ENCODE results near the gene CCNF. TPM values are rescaled to one million over a fixed set of nuclear protein-coding genes. Genes with fewer than 3 reads are reported as not detected.

Gene CCNF
- total and polyA plus RNA-seq, 2 of the 8 experiments (the other 6 are each of a cell fraction or from before 2014, with no cell fraction given), result 15.4 to 54.3 TPM

DNA sequence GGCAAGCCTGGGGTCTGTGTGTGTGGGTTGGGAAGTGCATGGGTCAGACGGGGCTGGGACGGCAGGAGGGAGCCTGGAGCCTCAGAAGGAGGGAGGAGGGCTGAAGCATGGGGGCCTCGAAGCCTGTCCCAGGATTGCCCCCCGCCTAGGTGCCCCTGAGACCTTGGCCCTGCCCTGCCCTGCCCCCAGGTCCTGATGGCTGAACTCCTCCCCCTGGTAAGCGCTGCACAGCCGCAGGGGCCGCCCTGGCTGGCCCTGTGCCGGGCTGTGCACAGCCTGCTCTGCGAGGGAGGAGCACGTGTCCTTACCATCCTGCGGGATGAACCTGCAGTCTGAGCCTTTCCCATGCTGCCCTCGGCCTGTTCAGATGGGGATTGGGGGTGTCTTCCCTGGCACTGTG is 35.1 kb downstream of the CCNF start:
- H2BK120ac ChIP-seq (replicated peaks; ENCODE audit: low read depth, low read length), result no peak overlapping the region
- no peak overlapping the region for H3K23ac ChIP-seq (ENCODE audit: insufficient read length)
- H3K56ac ChIP-seq (replicated peaks; ENCODE audit: insufficient read length, low read depth, low read length), result no peak overlapping the region
- ChIA-PET CTCF (ENCODE audit: partially characterized antibody) (interaction anchor here (0.6 to 3.1 kb wide), 3 partner anchors 11 to 37 kb away, joined by 3 to 18 read pairs (median 3); no protein-coding TSS in a partner anchor), POLR2A (ENCODE audit: partially characterized antibody) (interaction anchor here (0.7 kb wide), 1 partner anchor 236 kb away, joined by 3 read pairs; no protein-coding TSS in a partner anchor)
- no peak overlapping the region for H3K18ac ChIP-seq (ENCODE audit: extremely low read depth, low read length)
- H4K20me1 ChIP-seq (replicated peaks in 1 of 2; ENCODE audit: control insufficient read depth in 1 of 2, insufficient read depth in 2 of 2, low read length in 2 of 2), result peaks cover 2 to 7% of the 10 kb centered on the region in 2 experiments
- no peak overlapping the region for H3K27ac ChIP-seq (ENCODE audit: low read depth, low read length)
- DNase-seq (ENCODE audit: low read depth in 1 of 2, low spot score in 2 of 2) (no peak), FAIRE-seq (no peak)
- peaks cover 0 to 25% (median 22%) of the 10 kb centered on the region in 4 experiments; a peak in 6 of 7 replicates for H3K4me1 ChIP-seq (replicated peaks in 1 of 4; ENCODE audit: control insufficient read depth in 3 of 4, insufficient read depth in 4 of 4, low read length in 3 of 4)
- no peak overlapping the region for H3K4ac ChIP-seq (replicated peaks; ENCODE audit: insufficient read length, low read depth, low read length)
- H3K79me2 ChIP-seq (ENCODE audit: control insufficient read depth in 1 of 2, insufficient read depth in 2 of 2, low read length in 2 of 2), result peaks cover 0 to 6% of the 10 kb centered on the region in 2 experiments; a peak in 2 of 4 replicates
- no peak overlapping the region for H4K5ac ChIP-seq (ENCODE audit: insufficient read length, low read depth, low read length)
- no peak overlapping the region for H2AK5ac ChIP-seq (ENCODE audit: low read depth, low read length)
- H3K14ac ChIP-seq (ENCODE audit: insufficient read length), result no peak overlapping the region
- H2BK15ac ChIP-seq (ENCODE audit: low read length), result no peak overlapping the region
- no peak overlapping the region for H3K9ac ChIP-seq (replicated peaks in 1 of 4; ENCODE audit: extremely low read depth in 1 of 4, low read depth in 3 of 4, low read length in 3 of 4)
- peaks cover 10% of the 10 kb centered on the region for H3K79me1 ChIP-seq (ENCODE audit: low read depth, low read length)
- no peak overlapping the region for H3K4me2 ChIP-seq (ENCODE audit: insufficient read depth in 1 of 2, low read depth in 2 of 2, low read length in 2 of 2)
- H3K23me2 ChIP-seq (ENCODE audit: low read depth, low read length), result peaks cover 22% of the 10 kb centered on the region; the same call in 1 of the 2 replicates
- H2BK12ac ChIP-seq (ENCODE audit: low read depth, low read length), result no peak overlapping the region
- H2BK5ac ChIP-seq (ENCODE audit: low read depth, low read length), result no peak overlapping the region
- H3K9me3 ChIP-seq (ENCODE audit: insufficient read depth in 2 of 2, low read depth in 1 of 2, low read length in 1 of 2), result no peaks in the 10 kb centered on the region
- H4K91ac ChIP-seq (replicated peaks; ENCODE audit: insufficient read length, low read length), result no peak overlapping the region
- H4K8ac ChIP-seq (ENCODE audit: extremely low read depth, insufficient read depth, low read length), result no peak overlapping the region
- peaks cover 0 to 12% (median 9%) of the 10 kb centered on the region in 4 experiments; a peak in 5 of 7 replicates for H3K27me3 ChIP-seq (replicated peaks in 1 of 4; ENCODE audit: control insufficient read depth in 3 of 4, extremely low read depth in 1 of 4, insufficient read depth in 3 of 4, low read length in 3 of 4)
- H2BK20ac ChIP-seq (ENCODE audit: low read length), result no peak overlapping the region
- no peak overlapping the region for H3K4me3 ChIP-seq (ENCODE audit: extremely low read depth in 1 of 4, insufficient read depth in 2 of 4, low read depth in 3 of 4, low read length in 4 of 4)
- H2AFZ ChIP-seq (ENCODE audit: low read length), result no peak overlapping the region
- H3K36me3 ChIP-seq (ENCODE audit: control insufficient read depth in 2 of 4, insufficient read depth in 4 of 4, low read length in 3 of 4), result peaks cover 0 to 16% (median 8%) of the 10 kb centered on the region in 4 experiments; a peak in 4 of 8 replicates
- WGBS, 2 experiments (ENCODE audit: extremely low coverage in 1 of 2, insufficient coverage in 1 of 2, insufficient read length in 1 of 2, insufficient replicate concordance in 2 of 2, low coverage in 1 of 2, low lambda C conversion rate in 2 of 2, missing lambda C conversion rate in 1 of 2), result 99% methylated on average over 10 of the region's 12 CpGs; no CpG with 5 or more reads in 1 of the 2 experiments
- TF ChIP-seq CBX5 (IDR thresholded peaks at IDR 0.05; ENCODE audit: low read depth, low read length), result no peak
- TF ChIP-seq, protein P1, sequence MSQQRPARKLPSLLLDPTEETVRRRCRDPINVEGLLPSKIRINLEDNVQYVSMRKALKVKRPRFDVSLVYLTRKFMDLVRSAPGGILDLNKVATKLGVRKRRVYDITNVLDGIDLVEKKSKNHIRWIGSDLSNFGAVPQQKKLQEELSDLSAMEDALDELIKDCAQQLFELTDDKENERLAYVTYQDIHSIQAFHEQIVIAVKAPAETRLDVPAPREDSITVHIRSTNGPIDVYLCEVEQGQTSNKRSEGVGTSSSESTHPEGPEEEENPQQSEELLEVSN (IDR thresholded peaks at IDR 0.05), result no peak
- no peak for TF ChIP-seq SP1 (IDR thresholded peaks at IDR 0.05; ENCODE audit: low read depth, low read length)
- no peak for TF ChIP-seq FOSL1 (IDR thresholded peaks at IDR 0.05; ENCODE audit: insufficient read depth, low read depth, low read length)
- no peak for TF ChIP-seq MAFK (IDR thresholded peaks at IDR 0.05; ENCODE audit: low read depth, low read length)
